Inflammatory macrophage (primary cell): Measurements from ENCODE around the gene NUAK1.

Experiments used
- DNase-seq, 2 donors: peaks; one replicate each; pipeline ENCODE4 v3.0.0-alpha.2; 2020 to 2022

NUAK1 gene

DNA sequence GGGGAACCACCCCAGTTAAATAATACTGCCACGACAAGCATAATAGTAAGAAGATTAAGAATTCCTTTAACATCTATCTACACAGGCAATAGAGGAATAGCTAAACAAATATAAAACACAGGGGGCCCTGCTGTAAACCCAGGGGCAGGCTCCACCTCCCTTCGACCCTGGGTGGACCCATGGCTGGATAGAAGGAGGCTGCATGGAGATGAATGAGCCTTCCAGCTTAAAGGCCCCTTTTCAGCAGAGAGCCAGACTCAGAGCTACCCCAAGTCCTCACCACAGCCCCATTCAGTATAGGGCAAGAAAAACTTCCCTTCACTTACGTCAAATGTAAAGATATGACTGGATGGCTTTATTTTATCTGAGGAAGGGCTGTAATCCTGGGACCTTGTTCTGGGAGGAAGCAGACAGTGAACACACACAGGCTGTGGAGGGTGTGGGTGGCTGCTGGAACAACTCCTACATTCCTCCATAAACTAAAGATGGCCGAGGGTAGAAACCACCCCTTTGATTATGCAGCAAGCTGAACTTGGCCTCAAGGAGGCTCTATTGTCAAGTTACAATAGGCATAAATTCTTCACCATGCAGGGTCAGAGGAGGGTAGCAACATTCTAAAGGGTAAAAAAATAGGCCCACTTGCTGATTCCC lies 30.4 kb downstream of the NUAK1 start:
- DNase-seq = peak in 1 of 2 donors; percentile 5

DNA sequence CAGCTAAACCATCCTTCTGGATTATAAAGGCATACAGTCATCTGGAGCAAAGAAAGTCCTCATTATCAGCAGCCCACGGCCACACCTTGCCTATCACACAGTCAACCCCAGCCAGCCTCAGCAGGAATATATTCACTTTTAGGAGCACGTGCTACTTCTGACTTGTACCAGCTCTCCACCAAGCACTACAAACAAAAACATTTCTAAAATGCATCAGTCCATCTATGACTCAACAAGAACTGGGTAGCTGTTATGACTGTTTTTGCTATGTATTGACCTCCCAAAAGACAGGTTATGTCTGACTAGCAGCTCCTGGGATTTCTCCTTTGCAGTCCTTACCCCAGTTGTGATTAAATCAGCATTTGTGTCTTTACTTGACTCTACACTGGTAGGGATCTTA lies 31.2 kb downstream of the NUAK1 start:
- DNase-seq = no peak

DNA sequence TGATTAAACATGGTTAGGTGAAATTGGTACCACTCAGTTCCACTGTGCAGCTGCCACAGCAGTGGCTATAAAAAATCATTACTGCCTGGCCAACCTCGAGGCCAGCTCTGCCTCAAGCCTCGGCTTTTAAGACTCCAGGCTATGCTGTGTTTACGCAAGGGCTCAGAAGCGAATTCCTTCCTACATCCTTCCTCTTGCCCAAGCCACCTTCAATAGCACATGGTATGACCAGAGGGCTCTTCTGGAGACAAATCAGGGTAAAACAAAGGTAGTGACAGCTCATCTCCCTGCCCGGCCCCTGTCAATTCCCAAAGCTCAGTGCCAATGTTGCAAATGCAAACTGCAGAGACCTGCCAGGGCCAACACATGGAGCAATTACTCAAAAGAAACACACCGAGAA lies 31.9 kb downstream of the NUAK1 start:
- peak in 1 of 2 donors; percentile 34 for DNase-seq

DNA sequence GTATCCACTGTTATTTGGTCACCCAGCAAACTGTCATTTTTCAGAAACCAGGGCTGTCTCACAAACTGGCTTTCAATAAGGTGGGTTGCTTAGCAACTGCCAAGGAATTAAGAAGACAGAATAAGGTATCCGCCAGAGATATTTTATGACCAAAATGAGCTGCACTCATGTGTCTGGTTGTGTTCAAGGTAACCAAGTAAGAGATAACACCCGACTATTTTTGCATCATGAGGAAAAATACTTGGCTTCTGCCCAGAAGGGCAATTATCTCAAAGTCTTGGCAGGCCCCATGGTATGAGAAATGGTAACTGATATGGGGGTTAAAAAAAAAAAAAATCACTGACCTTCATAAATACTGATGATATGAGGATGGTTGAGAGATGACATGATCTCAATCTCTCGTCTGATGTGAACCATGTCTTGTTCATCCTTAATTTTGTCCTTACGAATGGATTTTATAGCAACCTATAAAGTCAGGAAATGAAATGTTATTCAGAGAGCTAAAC lies 32.6 kb downstream of the NUAK1 start:
- no peak for DNase-seq

DNA sequence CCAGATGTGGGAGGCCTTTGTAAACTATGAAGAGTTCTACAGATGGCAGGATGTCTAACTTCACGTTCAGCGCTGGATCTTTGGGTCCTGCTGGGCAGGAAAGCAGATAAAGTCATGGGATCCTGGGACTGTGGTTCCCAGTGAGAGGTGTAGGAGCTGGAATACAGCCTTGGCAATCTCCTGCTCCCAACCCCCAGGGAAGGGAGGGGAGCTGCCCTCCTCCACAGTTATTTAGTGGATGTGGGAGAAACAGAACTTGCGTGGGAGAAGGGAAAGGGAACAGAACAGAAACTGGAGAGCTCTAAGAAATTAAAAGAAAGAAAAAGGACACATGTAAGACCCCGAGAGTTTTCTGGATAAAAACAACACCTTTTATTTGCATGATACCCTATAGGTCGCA lies 37.0 kb downstream of the NUAK1 start:
- DNase-seq = no peak

DNA sequence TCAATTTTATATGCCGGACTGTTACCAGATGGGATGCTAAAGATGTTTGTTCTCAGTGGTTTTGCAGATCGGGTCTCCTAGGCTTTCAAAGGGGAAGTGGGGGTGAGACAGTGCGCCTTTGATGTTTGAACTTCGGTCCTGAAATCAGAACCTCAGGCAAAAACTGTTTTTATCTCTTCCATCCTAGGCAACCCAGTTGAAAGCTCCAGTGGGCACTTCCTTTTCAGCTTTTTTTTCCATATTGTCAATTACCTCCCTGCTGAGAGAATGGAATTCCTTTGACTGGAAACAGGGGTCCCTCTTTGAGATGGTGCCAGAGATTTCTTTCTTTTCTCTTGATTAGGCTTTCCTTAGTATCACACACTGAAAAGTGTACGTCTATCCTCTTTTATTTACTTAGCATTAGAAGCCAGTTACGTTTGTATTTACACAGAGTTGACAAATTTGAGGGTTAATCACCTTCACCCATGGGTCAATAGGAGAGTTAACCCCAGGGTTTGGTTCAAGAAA lies 40.0 kb downstream of the NUAK1 start:
- no peak for DNase-seq

DNA sequence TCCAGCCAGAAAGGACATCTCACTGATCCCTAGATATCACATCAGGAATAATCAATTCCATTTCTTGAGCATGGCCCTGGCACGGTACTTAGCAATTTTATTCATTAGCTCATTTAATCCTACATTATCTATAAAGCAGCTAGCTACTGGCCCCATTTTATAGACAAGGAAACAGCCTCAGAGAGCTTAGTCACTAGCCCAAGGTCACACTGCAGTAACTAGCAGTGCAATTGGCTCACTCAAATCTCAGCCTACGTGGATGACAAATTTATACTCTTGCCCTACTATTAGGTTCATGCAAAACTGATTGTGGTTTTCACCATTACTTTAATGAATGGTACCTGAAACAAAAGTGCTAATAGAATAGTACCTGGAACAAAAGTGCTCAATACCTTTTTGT lies 41.7 kb downstream of the NUAK1 start:
- DNase-seq = no peak

DNA sequence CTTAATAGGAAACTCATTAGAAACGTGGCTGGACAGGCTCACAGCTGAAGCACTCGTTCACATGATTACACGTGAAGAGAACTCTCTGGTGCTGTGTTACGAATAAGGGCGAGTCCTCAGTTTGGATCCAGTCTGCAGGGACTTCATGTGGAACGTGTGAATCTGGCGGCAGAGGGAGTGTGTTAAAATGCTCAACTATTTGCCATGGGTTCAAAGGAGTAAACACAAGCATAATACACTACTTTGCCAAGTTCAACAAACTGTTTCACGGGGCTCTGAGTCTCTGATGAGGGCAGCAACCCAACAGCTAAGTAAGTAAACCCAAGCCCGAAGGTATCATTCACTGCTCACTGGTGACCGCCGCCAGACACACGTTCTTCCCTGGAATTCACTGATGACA lies 42.4 kb downstream of the NUAK1 start:
- no peak for DNase-seq

DNA sequence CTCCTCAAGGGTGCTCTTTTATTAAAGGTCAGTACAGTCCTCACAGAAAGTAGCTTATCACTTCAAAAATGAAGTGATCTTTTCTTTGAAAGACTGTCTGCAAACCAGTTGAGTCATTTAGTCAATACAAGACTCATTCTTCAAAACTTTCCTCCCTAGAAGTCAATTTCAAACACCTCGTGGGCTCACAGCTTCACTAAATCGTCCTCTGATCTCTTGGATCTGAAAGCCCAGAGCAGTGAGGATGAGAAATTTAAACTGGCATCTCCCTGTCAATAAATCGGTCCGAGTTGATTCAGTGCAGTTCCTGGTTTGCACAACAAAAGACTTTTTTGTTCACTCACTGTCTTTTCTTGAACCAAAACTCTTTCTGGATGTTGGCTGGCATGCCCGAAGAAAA lies 44.5 kb downstream of the NUAK1 start:
- no peak for DNase-seq

DNA sequence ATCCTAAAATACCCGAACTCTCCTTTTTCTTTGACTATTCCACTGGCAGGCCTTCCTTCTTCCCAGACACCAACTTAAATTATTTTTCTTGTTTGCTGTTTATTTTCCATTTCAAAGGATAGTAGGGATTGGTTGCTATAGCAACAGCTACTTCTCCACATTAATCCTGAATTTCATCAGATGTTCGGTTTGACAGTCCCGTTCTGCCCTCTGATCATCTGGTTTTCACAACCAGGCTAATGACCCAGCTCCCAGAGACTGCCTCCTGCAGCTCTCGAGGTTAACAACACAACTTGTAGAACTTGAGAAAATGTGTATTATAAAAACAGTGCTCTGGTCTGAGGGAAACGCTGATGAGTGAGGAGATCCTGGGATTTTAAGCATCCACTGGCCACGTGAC lies 45.5 kb downstream of the NUAK1 start:
- no peak for DNase-seq

DNA sequence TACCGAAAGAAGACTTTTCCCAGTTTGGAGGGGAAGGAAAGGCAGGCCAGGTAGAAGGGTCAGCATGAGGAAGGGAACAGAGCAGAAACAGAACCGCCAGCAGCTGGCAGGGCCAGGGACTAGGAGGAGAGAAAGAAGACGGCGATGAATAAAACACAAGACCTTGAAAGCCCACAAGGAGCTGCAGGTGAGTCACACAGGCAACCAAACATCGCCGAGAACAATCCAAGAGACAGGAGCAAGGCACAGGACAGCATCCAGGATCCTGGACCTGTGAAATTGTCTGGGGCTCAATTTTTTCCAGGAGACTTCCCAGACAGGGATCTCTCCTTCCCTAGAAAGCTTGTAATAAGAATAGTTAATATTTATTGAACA lies 47.3 kb downstream of the NUAK1 start:
- no peak for DNase-seq

DNA sequence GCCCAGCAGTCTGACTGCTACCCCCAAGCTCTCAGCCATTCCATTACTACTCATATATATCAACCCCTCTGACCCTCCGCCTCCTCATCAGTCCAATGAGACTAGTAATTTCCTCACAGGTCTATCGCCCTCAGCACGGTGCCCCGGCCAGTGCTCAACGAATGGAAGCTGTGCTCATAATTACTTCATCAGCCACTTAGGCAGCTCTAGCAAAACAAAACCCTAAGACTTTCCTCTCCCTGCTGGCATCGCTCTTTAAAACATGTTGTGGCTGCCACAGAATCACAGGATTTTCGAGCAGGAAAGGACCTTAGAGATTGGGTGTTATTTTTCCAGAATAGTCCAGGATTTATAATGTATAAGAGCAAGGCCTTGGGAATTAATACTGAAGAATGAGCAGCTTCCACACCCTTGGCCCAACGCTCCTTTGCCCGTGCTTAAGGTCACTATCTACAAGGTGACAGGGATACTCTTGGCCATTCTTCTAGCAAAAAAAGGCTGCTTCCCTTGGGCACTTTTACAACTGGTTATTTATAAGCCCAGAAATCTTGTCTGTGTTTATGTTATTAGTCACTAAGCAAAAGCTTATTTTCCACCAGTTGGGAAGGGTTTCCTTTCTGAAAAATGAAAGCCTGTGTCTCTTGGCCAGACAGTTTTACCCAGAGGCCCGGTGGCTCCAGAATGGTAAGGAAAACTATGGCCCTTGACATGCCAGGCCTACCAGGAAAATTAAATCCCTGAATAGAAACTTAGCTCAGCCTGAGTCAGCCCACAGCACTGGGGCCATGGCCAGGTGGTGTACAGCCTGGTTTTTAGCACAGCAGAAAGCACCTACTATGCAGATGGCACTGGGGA lies 47.9 kb downstream of the NUAK1 start:
- no peak for DNase-seq

DNA sequence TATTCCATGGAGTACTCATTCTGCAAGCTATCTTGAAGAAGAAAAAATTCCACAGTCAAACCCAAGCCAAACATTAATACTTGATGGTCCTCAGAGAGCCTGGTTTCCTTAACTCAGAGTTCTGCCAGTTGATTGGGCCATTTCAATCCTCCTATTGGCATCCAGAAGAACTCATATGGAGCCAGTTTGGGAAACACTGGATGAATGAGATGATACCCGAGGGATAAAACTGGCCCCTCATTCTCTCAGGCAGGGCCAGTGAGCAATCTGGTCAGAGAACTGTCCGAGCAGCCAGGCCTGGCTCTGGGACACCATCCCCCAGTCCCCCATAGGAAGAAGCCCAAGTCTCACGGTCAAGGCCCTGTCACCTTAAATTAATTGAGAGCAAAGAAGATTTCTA lies 48.8 kb downstream of the NUAK1 start:
- no peak for DNase-seq

DNA sequence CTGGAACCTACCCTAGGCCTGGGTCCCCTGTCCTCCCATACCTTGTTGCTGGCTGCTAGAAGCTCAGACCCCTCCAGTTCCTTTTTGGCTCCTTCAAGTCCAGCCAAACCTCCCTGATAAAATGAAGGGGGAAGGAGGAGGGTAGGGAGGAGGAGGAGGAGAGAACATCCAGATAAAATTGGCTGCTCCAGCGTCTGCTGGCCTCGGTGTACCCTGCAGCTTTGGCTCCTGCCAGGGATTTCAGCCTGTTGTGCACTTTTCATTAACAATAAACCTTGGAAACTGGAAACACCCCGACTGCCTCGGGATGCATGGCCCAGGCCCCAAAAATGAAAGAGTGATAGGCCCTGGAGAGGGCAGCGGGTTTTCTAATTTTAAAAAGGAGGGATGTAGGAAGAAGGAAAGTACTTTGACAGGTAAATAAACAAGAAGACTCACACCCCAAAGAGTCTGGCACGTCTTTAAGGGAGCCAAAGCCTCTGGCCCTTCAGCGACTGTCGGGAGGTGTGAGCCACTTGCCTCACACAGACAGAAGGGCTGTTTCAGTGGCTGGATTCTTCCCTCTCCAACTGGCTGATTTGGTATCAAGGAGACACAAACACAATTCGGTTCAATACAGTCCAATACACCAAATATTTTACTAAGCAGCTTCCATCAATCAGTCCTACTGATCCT lies 49.8 kb downstream of the NUAK1 start:
- DNase-seq = no peak

DNA sequence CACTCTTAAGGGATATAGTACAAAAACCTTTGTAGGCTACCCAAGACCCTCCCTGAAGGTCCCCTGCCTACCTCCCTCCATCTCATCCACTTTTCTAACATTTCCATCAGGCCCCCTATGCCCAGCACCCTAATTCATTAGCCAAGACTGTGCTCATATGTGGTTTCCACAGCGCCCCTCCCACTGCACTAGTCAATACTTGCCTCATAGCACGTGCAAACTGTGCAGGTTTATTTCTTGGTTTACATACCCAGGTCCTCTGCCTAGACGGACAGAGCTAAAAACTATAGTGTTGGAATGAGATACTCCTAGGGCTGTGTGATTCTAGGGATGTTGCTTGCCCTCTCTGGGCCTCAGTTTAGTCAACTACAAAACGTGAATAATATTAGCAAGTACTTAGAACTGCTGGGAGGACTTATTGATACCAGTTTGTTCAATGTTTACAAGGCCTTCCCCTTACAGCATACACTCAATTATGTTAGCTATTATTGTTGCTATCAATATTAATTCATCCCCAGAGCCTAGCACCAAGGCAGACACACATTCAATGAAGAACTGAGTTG lies 50.4 kb downstream of the NUAK1 start:
- DNase-seq = no peak

DNA sequence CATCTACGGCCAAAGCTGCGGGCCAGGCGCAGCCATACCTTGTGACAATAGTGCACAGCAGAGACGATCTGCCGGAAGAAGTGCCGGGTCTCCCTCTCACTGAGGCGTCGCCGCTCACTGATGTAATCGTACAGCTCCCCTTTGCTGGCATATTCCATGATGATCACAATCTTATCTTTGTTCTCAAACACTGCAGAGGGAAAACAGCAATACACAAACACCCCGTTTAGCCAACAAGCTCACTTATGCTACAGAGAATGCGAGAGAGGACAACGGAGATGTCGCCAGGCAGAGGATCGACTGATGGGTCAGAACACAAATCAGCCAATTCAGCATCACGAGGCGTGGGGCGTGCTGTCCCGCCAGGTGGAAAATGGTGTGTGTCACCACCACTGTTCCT lies 52.1 kb downstream of the NUAK1 start:
- DNase-seq = no peak

DNA sequence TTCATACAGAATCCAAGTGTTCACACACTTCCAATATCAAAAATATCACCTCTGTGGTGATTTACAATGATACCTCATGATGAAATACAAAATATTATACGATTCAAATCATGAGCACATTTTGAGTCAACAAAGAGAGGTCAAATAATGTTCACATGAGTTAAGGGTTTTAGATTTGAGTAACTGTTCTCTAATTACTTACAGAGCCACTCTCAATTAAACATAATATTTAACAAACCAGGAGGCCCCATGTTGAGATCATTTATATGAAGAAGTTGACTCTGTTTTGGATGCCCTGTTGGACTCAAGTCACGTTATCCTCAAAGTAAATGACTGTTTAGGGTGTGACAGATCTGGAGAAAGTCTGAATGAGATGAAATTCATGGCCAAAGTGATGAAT lies 53.5 kb downstream of the NUAK1 start:
- no peak for DNase-seq

DNA sequence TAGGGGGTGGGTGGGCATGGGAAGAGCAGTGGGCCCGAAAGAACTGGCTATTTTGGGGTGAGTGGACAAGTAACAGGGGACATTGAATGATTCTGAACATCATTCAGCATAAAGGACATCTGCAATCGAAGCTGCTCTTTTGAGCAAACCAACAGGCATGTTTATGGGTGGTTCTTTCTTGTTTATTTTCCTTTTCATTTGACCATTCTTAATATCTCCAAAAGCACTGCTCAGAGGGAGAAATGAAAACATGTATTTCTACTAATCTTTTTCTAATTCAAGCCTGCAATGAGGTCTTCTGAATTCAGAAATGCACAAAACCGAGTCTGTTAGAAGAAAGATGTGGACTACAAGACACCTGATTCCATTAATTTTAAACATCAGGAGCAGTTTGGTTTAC lies 54.0 kb downstream of the NUAK1 start:
- no peak for DNase-seq

DNA sequence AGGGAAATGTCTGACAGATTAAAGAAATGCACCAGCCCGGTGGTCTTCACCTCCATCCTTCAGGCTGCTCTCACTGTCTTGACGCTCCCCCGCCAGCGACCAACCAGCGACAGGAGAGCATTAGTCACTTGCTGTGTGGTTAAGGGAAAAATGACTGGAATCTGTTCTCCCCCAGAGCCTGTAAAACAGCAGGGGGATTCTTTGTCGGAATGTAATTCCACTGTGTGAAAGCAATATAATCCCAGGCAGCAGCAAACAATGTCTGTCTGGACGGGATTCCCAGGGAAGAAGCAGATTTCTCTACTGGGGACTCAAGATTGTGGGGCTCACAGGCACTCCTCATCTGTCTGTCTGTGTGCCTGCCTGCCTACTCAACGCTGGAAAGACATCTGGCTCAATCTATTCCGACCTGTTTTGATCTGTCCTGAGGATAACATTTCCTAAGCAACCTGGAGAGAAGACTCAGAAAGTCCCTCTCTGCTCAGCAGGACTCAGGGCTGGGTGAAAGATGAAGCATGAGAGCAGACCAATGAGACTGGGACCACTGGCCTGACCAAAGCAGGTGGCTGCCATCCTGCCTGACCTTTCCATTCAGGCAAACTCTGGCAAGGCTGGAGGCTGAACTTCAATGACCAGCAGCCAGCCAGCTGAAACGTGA lies 54.6 kb downstream of the NUAK1 start:
- DNase-seq = no peak

DNA sequence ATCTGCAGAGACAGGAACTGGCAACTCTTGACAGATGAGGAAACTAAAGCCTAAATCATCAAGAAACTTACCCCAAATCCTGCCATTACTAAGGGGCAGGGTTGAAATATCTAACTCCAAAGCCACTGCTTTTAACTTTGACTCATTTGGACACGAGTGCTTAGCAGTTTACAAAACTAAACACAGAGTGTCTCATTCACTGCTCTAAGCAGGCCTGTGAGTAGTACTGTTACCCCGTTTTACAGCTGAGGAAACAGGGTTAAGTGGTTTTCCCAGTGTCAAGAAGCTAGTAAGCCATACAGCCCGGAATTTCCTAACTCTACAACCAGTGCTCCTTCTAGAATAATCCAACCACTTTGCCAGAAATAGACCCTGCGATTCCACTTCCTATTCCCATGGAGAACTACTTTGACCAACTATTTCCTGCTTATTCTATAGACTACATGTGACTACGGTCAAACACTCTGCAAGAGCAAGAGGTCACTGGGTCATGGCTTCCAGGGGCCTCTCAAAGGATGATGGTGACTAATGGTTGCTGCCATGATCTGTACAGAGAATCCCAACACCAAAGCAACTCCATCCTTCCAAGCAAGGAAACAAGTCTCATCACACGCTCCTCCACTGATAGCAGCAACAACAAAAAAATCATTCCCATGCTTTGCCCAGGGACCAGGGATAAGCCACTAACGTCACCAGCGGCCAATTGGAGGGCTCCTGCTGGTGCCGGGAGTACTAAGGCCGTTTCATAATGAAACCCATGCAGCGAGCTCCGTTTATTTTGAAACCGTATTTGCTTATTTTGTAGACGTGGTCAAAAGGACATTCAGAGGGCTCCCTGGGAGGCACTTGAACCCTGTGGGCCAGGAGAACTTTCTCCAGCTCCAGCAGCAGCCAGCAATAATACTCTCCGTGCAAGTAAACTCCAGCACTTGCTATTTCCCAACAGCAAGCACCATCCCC lies 56.3 kb downstream of the NUAK1 start:
- no peak for DNase-seq

DNA sequence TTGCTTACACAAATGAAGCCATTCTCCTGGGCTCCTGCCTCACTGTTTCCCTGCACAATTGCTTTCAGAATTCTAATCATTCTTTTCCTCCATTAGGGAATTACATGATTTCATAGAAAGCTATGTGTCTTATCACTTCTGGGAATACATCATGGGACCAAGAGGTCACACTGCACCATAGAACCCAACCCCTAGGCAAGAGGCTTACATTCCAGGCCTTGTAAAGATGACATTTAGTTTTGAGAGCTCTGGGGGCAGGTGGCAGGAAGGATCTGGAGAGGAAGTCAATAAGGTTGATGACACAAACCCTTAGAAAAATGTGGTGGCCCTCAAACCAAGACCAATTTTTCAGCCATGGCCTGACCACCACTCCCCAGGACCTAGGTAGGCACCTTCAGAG lies 57.1 kb downstream of the NUAK1 start:
- DNase-seq = no peak
